SU-DHL-6 (cell line): ENCODE measurements around the gene CERKL.

ENCODE experiments used
- CTCF ChIP-seq: fragments of 200-600 bp; sonication (generic); IDR thresholded peaks from one replicate; pipeline ENCODE4 v1.5.1; 2017; ENCODE audit warnings: antibody characterized with exemption, mild to moderate bottlenecking, low read length, moderate library complexity; ENCODE audit not compliant: insufficient read depth, poor library complexity, severe bottlenecking
- EZH2phosphoT487 ChIP-seq: fragments of 200-600 bp; sonication (generic), shearing (Covaris generic); conservative IDR thresholded peaks from 2 replicates; pipeline ENCODE4 v1.6.1; 2018; ENCODE audit warnings: mild to moderate bottlenecking, antibody characterized with exemption, low read length, moderate library complexity, mixed read lengths

- TF ChIP-seq CTCF, result no peak
- no peak for TF ChIP-seq EZH2phosphoT487
Measured at GRCh38 chr2:181517685-181518301, 139.1 kb downstream of the CERKL start.
